HG03064 (cell line): ENCODE data around the gene CFL1.
"Not testable (repeated sequence)": the region's sequence is repeated elsewhere in the genome, so short reads cannot be mapped to it uniquely, and the experiment has no call there.

Experiments used
- ATAC-seq: cut with Tn5 transposase; IDR thresholded peaks from one replicate; pipeline ENCODE4 v1.9.1; 2021; ENCODE audit warnings: low read depth; ENCODE audit not compliant: unreplicated experiment

CFL1 gene

DNA sequence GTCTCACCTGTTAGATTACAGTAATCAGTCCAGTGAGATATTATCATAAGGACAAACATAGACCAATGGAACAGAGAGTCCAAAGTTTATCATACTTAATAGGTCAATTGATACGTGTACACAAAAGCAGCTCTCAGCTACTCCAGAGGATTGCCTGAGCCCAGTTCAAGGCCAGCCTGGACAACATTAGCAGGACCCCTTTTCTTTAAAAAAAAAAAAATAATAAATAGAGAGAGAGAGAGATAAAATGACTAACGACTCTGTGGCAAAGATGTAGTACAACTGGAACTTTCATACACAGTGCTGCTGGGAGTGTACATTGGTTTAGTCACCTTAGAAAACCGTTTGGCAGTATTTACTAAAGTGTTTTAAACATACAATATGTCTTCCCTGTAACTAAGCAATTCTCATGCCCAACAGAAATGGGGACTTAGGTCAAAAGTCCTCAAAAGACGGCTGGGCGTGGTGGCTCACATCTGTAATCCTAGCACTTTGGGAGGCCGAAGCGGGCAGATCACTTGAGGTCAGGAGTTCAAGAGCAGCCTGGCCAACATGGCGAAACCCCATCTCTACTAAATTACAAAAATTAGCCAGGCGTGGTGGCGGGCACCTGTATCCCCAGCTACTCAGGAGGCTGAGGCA, 13.6 kb downstream of the CFL1 start:
- ATAC-seq, result no peak

- no peak for ATAC-seq
These were observed 14.2 kb downstream of the CFL1 start for GRCh38 chr11:65843811-65844210.

DNA sequence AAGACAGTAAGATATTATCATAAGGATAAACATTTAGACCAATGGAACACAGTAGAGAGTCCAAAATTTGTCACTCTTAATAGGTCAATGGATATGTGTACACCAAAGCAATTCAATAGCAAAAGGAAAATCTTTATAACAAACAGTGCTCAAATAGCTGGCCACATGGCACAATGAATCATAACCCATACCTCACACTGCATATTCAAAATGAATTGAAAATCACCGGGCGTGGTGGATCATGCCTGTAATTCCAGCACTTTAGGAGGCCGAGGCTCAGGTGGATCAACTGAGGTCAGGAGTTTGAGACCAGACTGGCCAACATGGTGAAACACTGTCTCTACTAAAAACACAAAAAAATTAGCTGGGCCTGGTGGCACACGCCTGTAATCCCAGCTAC, 15.8 kb downstream of the CFL1 start:
- no peak for ATAC-seq

- ATAC-seq, result peak; percentile 15
These were observed 23.8 kb downstream of the CFL1 start for GRCh38 chr11:65834202-65834601.

- ATAC-seq, result peak; percentile 92
These were observed 24.5 kb downstream of the CFL1 start, which contains the start of gene SNX32 for GRCh38 chr11:65833297-65834030. Gene SNX32, plus strand, starts transcription at chr11:65833963. Its CDS starts 103 bp downstream, at chr11:65834066.

GRCh38 chr11:65832231-65832630, 25.7 kb downstream of the CFL1 start:
- ATAC-seq, result not testable (repeated sequence)

DNA sequence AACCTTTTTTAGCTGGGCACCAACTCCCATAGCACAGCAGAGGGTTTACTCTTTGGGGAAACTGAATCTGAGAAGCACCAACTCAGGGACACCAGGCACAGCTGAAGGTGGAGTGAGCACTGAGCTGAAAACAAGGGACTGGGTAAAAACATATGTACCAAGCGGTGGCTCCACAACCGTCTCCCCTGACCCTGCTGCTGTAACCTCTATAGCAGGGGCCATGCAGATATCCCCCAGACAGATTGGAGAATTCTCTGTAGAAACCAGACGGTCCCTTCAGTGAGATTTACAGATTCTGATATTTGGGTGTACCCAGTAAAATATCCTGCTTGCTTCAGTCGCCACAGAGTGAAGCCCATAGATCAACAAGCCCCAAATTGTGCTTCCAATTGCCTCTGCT, 28.5 kb downstream of the CFL1 start:
- no peak for ATAC-seq

DNA sequence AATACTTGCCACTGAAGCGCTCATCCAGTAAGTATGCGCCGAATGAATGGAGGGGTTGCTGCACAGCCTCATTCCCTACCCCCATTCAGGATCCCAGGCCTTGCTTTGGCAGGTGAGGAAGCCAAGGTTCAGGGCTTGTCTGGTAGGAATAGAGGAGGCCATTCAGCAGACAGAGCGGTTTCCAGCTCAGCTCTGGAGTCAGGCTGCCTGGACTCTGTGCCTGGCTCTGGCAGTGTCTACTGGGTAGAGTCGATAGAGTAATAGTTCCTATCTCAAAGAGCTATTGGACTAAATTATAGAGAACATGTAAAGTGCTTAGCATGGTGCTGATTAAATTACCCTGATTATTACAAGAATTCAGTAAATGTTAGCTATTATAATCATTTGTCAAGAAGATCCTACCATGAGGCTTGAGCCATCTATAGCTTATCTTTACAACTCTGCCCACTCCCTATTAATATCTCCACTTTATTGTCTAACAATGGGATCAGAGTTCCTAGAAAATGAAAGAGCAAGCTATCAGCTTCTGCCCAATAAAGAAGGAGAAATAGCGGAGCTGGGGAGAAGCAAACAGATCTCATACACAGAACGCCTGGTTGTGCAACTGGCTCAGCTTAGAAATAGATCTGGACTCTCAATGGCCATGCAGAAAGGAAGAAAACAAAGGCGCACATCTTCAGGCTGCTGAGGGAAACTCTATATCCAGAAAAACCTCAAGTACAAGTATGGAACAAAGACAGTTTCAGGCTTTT, 30.8 kb downstream of the CFL1 start:
- ATAC-seq, result no peak

- no peak for ATAC-seq
These were observed 35.0 kb downstream of the CFL1 start for GRCh38 chr11:65822776-65823528.

DNA sequence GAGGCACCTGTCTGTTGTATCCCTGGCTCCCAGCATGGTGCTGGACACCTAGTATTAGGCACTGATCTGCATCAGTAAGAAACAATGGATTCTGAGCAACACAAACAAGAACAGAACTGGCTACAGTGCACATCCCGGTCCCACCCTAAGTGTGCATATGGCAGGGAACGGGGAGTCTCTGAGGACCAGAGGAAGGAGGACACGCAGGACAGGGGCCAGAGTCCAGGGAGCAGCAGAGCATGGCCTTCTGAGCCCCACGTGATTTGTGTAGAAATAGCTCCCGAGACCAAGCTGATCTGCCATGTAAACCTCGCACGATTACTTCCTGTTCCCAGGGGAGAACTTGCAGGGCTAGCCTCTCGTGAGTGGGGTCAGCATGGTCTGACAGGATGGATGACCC, 36.9 kb downstream of the CFL1 start:
- ATAC-seq, result no peak

- ATAC-seq, result peak; percentile 70
These were observed 39.9 kb downstream of the CFL1 start for GRCh38 chr11:65817835-65818680.

DNA sequence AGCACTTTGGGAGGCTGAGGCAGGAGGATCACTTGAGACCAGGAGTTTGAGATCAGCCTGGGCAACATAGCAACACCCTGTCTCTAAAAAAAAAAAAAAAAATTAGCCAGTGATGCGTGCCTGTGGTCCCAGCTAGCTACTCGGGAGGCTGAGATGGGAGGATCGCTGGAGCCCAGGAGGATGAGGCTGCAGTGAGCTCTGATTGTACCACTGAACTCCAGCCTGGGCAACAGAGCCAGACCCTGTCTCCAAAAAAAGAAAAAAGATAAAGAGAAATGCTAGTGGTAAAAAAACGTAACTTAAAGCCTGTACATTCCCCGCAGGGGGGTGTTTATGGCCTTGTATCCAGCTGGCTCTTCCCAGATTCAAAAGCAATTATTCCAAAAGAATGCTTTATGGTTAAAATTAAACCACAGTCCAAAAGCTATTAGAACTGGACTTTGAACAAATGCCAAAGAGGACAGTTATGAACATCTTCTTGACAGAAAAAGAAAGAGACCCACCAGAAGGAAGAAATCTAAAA, 40.6 kb downstream of the CFL1 start:
- ATAC-seq, result no peak

- ATAC-seq, result no peak
These were observed 41.3 kb downstream of the CFL1 start for GRCh38 chr11:65816696-65817095.

DNA sequence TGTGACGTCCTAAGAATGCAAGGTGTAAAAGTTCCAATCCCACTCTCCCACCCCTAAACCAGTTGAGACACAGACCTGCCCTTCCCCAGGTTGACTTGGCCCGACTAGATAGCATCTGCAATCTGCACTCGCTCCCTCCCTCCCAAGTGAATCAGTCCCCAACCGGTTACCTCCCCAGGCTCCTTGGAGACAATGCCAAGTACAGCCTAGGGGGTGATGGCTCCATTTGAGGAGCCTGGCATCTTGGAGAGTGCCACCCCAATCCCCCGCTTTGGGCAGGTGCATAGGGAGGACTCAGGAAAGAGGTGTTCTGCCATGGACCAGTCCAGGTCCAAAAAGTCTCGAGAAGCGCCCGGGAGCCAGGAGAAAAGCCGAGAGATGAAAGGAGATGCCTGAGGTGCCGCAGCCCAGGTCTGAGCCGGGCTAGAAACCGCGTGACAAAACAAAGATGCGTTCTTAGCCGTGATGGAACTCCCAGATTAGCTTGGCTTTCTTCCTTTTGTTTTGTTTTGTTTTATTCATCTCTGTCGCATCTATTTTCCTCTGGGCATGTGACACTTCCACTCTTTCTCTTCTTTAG, 42.9 kb downstream of the CFL1 start:
- no peak for ATAC-seq

DNA sequence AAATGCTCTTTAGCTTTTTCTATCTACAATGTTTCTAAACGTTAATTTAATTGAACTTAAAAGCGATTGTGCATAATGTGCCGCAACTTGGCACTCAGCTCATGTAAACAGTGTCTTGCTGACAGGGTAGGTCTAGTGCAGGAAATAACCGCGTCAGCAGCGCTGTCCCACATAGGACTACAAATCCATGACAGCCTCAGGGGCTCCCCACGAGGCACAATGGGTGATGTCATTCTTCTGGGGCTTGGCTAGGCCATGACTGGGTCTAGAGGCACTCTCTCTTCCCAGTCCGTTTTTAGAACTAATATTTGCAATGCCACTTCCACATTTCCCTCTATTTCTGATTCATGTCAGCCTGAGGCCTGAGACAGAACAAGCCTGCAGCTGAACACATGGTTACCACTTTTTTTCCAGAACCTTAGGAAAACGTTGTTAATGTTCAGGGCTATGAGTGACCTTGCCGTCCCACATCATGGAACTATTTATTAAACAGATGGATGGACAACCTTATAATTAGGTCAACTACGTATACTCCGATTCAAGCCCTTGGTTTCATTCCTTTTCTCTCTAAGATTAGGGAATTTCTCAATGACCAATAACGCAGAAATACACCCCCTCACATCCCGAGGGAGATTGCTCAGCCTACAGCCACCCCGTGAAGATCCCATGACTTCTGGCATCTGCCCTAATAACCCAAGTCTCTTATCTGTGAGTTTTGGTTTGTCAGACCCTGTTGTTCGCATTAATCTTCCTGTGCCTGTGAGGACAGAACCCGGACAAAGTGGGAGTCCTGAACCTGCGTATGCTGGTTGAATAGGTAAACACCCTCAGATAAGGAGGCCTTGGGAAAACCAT, 43.6 kb downstream of the CFL1 start:
- no peak for ATAC-seq

- no peak for ATAC-seq
These were observed 46.1 kb downstream of the CFL1 start for GRCh38 chr11:65811764-65812475.

- no peak for ATAC-seq
These were observed 47.7 kb downstream of the CFL1 start for GRCh38 chr11:65810046-65810868.
